PFSK-1 (cell line): ENCODE measurements around the gene NECAB2.

Experiments used
- FOXP2 ChIP-seq: optimal IDR thresholded peaks from 2 replicates; pipeline ENCODE3; 2011; ENCODE audit warnings: borderline replicate concordance, control low read depth, inconsistent platforms; ENCODE audit not compliant: insufficient read depth; ENCODE audit errors: extremely low read length, extremely low read depth
- POLR2AphosphoS5 ChIP-seq: IDR thresholded peaks from 2 replicates; pipeline ENCODE4 v1.6.1; 2012; ENCODE audit warnings: low read depth, mild to moderate bottlenecking, control low read depth, low read length, moderate library complexity
- REST ChIP-seq, 2 experiments: IDR thresholded peaks; 2 replicates each; pipeline versions ENCODE4 v1.6.1 to v1.8.0; 2011 to 2012; ENCODE audit warnings: low read depth in 2 of 2, low read length in 2 of 2, control low read depth in 1 of 2, inconsistent platforms in 1 of 2, mild to moderate bottlenecking in 1 of 2, moderate library complexity in 1 of 2; ENCODE audit not compliant: insufficient read depth in 1 of 2
- SIN3A ChIP-seq: IDR thresholded peaks from 2 replicates; pipeline ENCODE4 v1.6.1; 2012; ENCODE audit warnings: mild to moderate bottlenecking, low read length, moderate library complexity, borderline replicate concordance; ENCODE audit not compliant: insufficient read depth
- TAF1 ChIP-seq: IDR thresholded peaks from 2 replicates; pipeline ENCODE4 v1.6.1; 2012; ENCODE audit warnings: low read length, control low read depth, borderline replicate concordance; ENCODE audit not compliant: insufficient read depth

The NECAB2 gene

GRCh38 chr16:84043486-84044117 lies 75.6 kb downstream of the NECAB2 start:
- TF ChIP-seq REST (IDR thresholded peaks at IDR 0.05; ENCODE audit: insufficient read depth in 1 of 2, low read depth in 2 of 2, low read length in 2 of 2) (no peak), POLR2AphosphoS5 (no peak)

- TF ChIP-seq SIN3A, result no peak
- TF ChIP-seq REST (IDR thresholded peaks at IDR 0.05; ENCODE audit: insufficient read depth in 1 of 2, low read depth in 2 of 2, low read length in 2 of 2), result no peak
- TF ChIP-seq TAF1, result no peak
- no peak for TF ChIP-seq FOXP2
- no peak for TF ChIP-seq POLR2AphosphoS5
Measured at GRCh38 chr16:84044118-84044488, 76.1 kb downstream of the NECAB2 start.

- TF ChIP-seq FOXP2, result no peak
- TF ChIP-seq POLR2AphosphoS5, result no peak
- TF ChIP-seq REST (IDR thresholded peaks at IDR 0.05; ENCODE audit: insufficient read depth in 1 of 2, low read depth in 2 of 2, low read length in 2 of 2), result no peak
- TF ChIP-seq SIN3A, result no peak
- no peak for TF ChIP-seq TAF1
Measured at GRCh38 chr16:84045001-84045817, 77.2 kb downstream of the NECAB2 start.

GRCh38 chr16:84045818-84046470 lies 77.9 kb downstream of the NECAB2 start:
- TF ChIP-seq REST (IDR thresholded peaks at IDR 0.05; ENCODE audit: insufficient read depth in 1 of 2, low read depth in 2 of 2, low read length in 2 of 2) (no peak), TAF1 (no peak), FOXP2 (no peak), SIN3A (no peak), POLR2AphosphoS5 (no peak)
